NCI-H1105 treated with DMSO at 0.1 percent for 48 hours (cell line): ENCODE results near the gene GYS2.
A peak's percentile ranks its signal among the peaks of the same experiment; 100 is the strongest.

Source experiments
- DNase-seq: peaks from one replicate; lab custom pipeline; 2025; lab: John Stamatoyannopoulos, UW

GYS2 gene

DNA sequence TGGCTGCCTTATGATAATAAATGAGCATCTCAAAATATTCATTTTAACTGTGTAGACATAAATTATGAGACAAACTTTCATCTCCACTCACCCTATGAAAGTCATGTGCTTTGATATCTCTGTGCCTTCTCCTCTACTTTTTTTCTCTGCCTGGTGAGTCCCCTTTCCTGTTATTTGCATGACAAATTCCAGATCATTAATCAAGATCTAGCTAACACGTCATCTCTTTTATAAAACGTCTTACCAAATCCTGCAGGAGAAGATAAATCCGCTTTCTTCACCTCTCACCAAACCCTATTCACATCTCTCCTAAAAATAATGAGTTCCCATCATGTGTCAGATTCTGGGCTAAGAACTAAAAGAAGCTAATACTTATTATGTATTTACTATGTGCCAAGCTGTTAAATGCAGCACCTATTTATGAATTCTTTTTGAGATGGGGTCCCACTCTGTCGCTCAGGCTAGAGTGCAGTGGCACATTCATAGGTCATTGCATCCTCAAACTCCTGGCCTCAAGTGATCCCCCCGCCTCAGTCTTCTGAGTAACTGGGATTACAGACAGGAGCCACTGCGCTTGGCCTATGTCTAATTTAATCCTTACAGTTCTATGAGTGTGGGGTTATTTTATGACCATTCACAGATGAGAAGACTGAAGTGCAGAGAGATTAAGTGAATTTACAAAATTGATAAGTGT, 51.9 kb downstream of the GYS2 start:
- no peak for DNase-seq

DNA sequence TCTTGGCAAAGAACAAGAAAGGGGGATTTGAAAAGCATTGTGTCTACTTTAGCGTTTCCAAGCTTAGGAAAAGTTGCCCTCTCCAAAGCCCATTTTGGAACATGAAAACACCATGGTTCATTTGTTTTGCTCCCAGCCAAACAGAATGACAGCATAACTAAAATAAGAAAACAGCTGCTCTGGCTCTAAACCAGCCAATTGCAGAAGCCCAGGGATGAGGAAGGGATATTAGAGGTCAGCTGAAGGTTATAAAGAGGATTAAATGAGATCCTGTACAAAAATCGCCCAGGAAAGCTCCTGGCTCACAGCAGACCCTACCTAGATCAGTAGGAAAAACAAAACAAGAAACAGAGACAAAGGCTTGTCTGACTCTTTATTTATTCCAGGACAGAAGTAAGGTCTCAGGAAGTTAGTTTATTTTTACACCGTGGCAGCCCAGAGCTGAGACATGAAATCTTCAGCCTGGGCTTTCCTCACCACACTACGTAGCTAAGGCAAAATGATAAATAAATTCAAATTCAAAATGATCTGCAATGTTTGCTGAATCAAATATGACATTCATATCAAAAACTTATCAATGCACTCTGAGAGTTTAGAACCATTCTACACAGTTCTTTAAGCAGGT, 52.7 kb downstream of the GYS2 start:
- no peak for DNase-seq

DNA sequence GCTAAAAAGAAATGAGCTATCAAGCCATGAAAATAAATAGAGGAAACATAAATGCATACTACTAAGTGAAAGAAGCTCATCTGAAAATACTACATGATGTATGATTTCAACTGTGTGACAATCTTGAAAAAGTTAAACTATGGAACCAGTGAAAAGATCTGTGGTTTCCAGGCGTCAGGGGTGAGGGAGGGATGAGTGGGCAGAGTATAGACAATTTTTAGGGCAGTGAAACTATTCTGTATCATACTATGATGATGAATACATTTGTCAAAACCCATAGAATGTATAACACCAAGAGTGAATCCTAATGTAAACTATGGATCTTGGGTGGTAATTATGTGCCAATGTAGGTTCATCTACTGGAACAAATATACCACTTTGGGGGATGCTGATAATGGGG, 57.2 kb downstream of the GYS2 start:
- no peak for DNase-seq

DNA sequence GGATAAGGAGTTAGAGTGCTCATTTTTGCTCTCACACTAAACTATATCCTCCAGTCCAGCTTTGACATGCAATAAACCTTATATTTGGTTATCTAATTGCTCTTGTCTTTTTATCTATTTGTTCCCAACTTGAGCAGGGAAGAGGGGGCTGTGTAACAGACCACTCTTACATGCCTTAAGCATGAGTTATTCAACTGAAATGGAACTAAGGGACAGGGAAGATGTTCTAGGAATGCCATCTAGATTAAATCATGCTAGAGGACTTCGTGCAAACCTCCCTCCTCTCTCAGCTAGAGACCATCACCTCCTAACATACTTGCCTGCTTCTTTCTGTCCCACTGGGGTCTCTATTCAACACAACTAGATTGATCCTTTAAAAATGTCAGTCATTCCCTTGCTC, 57.9 kb downstream of the GYS2 start:
- DNase-seq: no peak

DNA sequence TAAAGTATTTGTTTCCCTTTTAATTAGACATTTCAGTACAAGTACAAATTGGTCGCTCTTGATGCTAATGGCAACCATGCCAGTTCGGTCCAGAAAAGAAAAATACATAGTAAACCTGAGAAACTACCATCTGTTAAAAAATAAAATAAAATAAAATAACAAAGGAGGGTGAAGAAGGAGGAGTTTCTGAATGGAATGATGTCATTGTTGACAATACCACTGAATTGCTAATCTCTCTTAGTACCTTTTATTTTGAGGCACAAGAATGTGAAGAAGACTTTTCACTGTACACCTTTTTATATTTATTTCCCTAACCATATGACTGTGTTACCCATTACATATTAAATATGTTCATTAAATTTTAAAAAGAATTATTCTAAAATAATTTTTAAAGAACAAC, 59.1 kb downstream of the GYS2 start:
- no peak for DNase-seq

DNA sequence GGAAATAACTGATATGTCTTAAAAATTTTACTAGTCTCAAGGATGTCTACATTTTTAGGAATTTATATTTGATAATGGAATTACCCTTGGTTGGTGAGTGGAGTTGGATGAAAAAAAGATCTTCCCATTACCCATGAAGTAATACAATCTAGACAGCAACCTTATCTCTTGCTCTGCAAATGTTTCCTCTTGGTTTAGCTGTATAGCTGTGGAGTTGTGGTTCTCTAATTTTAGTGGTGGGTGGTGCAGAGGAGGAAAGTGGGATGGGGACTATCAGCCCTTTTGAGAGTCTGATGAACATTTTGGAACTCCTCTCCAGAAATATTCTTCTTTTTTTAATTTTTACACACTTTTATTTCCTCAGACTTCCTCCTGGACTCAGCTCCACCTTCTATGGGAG, 61.5 kb downstream of the GYS2 start:
- no peak for DNase-seq

DNA sequence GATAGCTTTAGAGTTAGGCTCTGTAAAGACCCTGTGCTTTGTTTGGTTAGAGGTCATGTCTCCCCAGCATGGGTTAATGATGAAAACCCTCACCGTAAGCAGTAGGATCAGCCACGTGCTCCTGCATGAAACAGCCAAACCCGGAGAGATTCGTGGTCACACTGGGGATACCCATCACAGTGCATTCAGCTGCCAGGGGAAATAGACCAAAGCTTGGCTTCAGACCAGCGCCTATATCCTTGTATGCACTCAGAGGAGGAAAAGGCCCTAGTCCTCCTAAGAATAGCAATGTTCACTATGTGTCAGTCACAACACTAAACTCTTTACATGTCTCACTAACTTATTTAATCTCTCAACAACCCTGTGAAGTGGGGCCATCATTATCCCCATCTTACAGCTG, 62.2 kb downstream of the GYS2 start:
- no peak for DNase-seq

DNA sequence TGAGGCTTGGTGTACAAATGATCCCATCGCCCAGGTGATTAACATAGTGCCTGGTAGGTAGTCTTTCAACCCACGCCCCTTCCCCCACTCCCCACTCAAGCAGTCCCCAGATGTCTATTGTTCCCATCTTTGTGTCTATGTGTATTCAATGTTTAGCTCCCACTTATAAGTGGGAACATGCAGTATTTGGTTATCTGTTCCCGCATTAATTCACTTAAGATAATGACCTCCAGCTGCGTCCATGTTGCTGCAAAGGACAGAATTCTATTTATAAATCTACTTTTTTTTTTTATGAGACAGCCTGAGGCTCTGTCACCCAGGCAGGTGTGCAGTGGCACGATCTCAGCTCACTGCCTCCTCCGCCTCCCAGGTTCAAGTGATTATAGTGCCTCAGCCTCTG, 62.9 kb downstream of the GYS2 start:
- DNase-seq: peak; percentile 15

DNA sequence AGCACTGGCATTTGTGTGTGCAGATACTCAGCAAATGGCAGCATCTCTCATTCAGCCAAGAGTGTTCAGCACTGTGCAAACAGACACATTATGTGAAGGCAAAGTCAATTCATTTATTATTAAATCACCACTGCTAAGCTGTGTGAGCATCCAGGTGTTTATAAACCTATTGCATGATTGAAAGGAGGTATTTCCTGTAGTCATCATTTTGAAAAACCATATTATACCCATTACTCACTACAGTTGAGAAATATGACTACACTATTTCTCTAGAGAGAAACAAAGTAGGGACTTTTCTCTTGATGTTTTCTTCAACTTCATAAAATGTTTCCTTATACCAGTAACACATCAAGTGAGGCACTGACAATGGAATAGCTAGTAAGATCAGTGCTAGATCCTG, 64.8 kb downstream of the GYS2 start:
- DNase-seq: peak; percentile 24

DNA sequence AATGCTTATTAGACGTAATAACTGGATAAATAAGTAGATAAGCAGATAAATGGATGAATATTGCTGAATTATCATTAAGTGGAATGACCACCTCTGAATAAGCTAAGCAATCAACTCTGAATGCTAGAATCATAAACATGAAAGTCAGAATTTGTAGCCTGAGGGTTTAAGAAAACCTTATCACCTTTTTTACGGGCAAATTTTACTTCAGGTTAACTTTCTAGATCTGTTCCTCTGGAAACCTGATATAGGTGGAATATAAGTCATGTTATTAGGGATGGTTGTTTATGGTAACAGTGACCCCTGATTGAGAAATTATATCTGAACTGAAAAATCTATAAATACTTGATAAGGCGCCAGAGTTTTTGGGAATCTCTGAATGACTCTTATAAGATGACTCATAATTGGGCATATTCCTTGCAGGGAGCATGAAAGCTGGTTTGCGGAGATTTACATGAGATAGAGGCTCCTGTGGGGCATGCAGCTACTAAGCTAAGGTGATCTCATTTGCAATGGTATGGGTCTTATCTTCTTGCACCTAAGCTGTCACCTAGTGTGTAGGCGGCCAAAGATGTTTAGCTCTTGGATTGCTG, 66.5 kb downstream of the GYS2 start:
- no peak for DNase-seq

DNA sequence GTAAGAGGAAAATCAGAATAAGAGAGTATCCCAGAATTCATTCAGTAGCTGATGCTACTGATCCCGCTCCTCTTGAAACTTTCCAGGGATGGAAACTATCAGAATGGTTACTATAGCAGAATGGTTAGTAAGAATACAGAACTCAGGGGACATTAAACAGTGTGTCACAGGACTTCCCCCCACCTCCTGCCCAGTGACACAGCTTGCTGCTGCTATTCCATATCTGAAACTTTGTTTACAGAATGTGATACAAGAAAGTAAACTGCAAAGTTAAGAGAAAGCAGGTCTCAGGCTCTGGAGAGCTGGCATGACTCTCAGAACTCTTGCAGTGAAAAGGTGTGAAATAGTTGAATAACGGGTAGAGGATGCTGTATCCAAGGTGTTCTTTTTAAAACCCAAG, 75.2 kb downstream of the GYS2 start:
- DNase-seq: no peak

DNA sequence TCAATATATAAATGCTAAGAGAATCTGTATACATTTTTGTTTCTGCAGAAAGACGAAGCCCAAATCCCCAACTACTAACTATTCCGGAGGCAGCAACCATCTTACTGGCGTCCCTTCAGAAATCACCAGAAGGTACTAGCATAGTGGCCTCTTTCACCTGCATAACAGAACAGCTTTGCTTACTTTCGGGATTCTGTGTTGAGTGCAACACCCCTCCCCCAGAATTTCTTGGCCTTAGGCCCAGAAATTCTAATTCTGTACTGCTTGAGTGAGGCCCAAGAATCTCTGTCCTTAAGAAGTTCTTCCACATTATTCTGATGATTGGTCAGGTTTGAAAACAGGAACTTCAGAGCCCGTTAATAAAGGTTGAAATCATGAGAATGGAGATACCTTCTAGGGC, 75.7 kb downstream of the GYS2 start:
- peak; percentile 46 for DNase-seq

DNA sequence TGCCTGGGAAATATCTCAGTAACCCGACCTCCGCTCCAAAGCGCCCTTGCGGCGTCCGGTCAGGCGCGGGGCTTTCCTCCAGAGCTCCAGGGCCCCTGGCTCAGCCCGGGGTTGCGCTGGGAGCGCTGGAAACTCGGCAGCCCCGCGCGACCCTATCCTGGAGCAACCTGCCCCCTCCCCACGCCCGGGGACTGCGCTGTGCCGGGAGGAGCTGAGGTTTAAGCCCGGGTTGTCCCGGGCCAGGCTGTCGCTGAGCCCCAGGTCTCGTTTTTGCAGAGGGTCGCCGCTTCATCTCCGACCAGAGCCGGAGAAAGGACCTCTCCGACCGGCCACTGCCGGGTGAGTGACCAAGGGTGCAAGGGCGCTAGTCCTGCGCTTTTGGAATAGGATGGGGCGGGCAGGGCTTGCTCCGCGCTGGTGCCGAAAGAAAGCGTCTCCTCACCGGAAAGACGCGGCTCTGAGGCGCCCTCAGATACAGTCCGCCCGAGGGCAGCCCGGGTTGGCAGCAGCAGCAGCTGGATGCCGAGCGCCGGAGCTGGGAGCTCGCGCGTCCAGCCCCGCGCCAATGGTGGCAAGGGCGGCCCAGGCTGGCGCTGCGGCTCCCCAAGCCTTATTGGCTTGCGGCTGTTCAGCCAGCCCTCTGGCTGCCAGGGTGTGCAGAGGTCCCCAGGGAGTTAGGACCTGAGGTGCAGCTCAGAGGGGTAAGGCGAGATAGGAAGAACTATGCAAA, 77.0 kb downstream of the GYS2 start:
- peak; percentile 87 for DNase-seq

DNA sequence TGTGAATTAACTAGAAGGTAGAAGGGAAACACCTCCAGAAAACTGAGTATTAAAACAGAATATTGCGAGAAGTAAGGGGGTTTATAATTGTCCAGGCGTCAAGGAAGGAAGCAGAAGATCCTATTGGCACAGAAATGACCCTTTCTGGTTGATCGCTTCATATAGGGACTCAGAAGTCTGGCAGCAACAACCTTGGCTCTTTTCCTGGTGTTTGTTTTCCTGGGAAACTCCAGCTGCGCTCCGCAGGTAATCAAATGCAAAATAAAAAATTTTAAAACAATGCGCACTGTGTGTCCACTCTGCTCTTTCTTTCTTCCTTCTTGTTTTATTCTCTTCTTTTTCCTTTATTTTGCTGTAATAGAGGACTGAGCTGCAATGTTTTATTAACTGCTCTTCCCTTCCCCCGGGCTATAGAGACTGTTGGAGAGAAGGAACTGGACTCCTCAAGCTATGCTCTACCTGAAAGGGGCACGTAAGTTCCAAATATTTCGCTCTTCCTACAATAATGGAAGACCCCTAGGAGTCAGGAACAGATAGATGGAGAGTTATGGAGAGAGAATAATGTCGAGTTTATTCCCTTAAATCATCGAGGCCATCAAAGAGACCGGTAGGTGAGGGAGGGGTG, 77.8 kb downstream of the GYS2 start:
- peak; percentile 80 for DNase-seq

DNA sequence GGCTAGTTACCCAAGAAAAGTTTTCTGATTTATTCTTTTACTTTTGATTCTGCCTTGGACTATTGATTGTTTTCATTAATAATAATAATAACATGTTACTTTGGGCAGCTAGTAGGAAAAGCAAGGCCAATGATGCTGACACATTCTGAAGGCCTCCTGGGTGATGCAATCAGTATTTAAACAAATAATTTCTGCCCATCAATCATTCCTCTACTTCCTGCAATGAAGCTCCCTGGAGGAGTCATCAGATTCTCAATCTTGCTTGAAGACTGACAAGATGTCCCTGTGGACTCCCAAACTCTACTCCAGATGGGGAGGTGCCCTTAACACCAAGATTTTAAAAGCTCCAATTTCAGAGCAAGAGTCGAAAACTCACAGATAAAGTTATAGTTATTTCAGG, 78.6 kb downstream of the GYS2 start, which contains the start of gene SPX:
Gene SPX (plus strand): TSS at position 244 of the 400 bp plus-strand sequence. CDS start 177 bp downstream, outside the sequence.
- no peak for DNase-seq

DNA sequence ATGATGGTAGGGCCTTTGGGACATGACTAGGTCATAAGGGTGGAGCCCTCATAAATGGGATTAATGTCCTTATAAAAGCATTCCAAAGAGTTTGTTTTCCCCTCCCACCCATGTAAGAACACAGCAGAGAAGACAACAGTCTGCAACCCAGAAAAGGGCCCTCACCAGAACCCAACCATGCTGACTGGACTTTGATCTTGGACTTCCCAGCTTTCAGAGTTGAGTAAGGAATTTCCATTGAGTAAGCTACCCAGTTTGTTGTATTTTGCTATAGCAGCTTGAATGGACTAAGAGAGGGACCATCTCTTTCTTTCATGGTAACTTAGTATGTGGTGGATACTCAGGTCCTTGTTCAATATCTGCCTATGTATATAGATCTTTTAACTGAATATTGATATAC, 81.5 kb downstream of the GYS2 start:
- no peak for DNase-seq

DNA sequence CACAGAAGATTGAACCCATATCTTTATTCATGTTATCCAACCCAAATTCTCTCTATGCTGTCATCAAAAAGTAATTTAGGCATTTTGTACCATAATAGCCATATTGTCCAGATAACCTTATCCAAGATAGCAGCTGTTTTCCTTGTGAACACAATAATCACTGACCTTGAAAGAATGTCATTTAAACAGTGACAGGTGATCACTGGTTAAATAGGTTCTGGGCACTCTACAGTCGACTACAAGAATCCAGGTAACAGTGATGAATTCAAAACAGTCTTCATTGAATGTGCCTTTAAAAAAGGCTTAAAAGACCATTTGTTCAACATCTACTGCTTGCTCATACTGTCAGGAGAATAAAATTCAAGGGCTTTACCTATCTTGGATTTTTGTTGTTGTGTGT, 83.1 kb downstream of the GYS2 start:
- no peak for DNase-seq

DNA sequence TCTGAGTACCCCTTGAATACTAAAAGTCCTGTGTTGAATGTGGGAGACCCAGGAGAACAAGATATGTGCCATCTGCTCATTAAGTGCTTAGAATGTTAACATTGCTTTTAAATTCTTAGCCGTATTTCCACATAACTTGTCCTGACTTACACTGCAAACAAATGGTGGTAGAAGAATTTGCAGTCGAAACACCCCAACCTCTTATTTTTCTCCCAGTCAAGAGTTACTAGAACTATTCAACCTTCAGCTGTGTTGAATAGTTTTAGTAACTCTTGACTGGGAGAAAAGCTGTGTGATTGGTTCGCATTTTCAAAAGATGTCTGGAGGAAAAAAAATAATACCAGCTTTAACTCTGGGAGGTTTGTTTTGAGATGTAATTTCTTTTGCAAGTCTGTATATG, 86.2 kb downstream of the GYS2 start:
- DNase-seq: no peak

DNA sequence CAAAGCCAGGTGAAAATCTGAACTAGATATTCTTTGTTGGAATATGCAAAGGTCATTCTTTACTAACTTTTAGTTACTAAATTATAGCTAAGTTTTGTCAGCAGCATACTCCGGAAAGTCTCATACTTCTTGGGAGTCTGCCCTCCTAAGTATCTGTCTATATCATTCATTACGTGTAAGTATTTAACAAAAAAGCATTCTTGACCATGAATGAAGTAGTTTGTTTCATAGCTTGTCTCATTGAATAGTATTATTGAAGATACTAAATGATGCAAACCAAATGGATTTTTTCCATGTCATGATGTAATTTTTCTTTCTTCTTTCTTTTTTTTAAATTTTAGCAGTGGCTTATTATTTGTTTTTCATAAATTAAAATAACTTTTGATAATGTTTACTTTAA, 88.4 kb downstream of the GYS2 start:
- no peak for DNase-seq

DNA sequence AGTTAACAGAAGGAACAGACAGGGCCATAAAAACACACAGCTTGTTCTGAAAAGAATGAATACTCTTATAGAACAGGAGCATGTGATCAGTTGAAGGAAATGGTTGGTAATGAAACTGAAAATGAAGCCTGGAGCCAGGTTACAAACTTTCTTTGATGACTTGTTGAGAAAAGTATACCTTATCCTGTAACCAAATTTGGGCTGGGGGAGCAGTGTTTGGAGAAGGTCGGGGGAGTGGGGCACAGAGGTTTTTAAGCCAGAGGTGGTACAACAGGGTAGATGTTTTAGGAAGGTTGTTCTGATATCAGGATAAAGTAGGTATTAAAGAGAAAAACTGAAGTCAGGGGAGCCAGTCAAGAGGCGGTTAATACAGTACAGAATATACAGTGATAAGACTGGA, 94.9 kb downstream of the GYS2 start:
- DNase-seq: no peak

DNA sequence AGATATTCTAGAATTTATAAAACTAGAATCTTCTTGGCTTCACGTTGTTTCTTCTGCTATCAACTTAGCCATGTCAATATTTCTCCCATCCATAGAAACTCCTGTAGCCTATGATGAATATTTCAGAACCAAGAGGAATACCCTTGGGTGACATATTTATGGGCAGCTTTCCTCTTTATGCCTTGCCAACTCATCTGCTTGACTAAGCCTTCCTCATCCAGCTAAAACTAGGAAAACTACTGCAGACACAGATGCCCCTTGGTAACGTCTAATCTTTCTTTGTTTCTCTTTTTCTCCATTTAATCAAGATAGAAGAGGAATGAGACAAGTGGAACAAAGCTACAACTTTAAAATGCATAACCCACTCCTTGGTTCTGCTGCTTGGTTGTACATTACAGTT, 96.8 kb downstream of the GYS2 start:
- DNase-seq: no peak

DNA sequence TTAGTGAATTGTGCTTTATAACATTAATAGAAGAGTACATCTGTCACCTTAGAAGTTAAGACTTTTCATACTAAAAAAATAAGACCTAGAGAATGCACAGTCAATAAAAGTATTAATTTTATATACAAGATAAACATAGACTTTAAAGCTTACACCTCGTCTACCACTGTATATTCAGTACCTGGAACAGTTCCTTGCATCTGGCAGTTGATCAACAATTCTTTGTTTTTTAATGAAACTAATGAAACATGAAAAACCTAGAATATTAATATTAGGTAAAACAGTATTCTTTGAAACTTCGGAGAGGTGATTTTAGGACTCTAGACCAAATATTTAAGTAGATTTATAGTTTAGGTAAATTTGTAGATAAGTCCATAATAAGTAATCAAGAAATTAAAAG, 98.8 kb downstream of the GYS2 start:
- DNase-seq: no peak

DNA sequence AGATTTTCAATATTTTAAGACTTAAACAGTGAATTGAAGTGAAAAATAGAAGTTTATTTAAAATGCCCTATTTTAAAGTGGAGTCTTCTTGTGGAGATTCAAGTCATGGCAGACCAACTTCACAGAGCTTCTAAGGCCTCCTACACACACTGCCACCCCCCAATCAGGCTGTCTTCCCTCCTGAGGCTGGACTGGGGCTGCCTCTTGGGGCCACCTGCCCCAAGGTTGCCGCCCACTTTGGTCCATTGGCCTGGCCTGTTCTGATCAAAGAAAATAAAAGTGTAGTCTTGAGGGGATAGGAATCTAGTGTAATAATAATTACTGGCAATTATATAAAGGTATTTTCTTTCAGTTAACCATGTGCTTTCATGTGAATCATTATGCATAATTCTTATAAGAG, 101.8 kb downstream of the GYS2 start:
- no peak for DNase-seq
